Progenitor cell of endocrine pancreas (in vitro differentiated cells): ENCODE data around the gene ANKFY1. TPM values are rescaled to one million over a fixed set of nuclear protein-coding genes. Genes with fewer than 3 reads are reported as not detected.
A peak's percentile ranks its signal among the peaks of the same experiment; 100 is the strongest.

Experiments
- DNase-seq: peaks from one replicate; pipeline ENCODE4 v3.0.0; 2021; ENCODE audit warnings: low spot score; ENCODE audit not compliant: unreplicated experiment
- H3K27ac Mint-ChIP-seq: 2 replicates; pipeline ENCODE4 v1.8.0; 2021; ENCODE audit warnings: mild to moderate bottlenecking, moderate library complexity, mixed read lengths
- H3K27me3 Mint-ChIP-seq: 2 replicates; pipeline ENCODE4 v1.8.0; 2021; ENCODE audit warnings: mixed read lengths
- H3K36me3 Mint-ChIP-seq: 2 replicates; pipeline ENCODE4 v1.8.0; 2022; ENCODE audit warnings: mixed read lengths; ENCODE audit not compliant: insufficient read depth
- H3K4me1 Mint-ChIP-seq: 2 replicates; pipeline ENCODE4 v1.8.0; 2021; ENCODE audit warnings: low read depth, mixed read lengths
- H3K4me3 Mint-ChIP-seq: 2 replicates; pipeline ENCODE4 v1.8.0; 2021; ENCODE audit warnings: low read depth, mild to moderate bottlenecking, moderate library complexity, mixed read lengths
- H3K9me3 Mint-ChIP-seq: 2 replicates; pipeline ENCODE4 v1.8.0; 2021; ENCODE audit warnings: low read depth, mixed read lengths
- CTCF ChIP-seq: fragments of 200-600 bp; sonication (generic); IDR thresholded peaks from one replicate; pipeline ENCODE4 v1.5.0; 2021; ENCODE audit warnings: antibody characterized with exemption, mild to moderate bottlenecking; ENCODE audit not compliant: unreplicated experiment
- total RNA-seq: library from RNA; stranded (reverse); gene quantifications from 2 replicates; pipeline ENCODE4 v1.2.1, GENCODE V29; 2021

Gene ANKFY1
- total RNA-seq, 1 donor from 2014 or later: 59.8 TPM

GRCh38 chr17:4124999-4125398, 138.8 kb downstream of the ANKFY1 start:
- Mint-ChIP-seq H3K4me1 (no peaks in the 10 kb centered on the region), H3K36me3 (peaks cover 2% of the 10 kb centered on the region), H3K9me3 (no peaks in the 10 kb centered on the region), H3K27ac (no peak overlapping the region), H3K4me3 (no peak overlapping the region), H3K27me3 (no peaks in the 10 kb centered on the region)
- TF ChIP-seq CTCF: no peak
- DNase-seq: no peak

- TF ChIP-seq CTCF: no peak
- H3K36me3 Mint-ChIP-seq: peaks cover 10% of the 10 kb centered on the region
- H3K4me1 Mint-ChIP-seq: peaks cover 6% of the 10 kb centered on the region
- no peak overlapping the region for H3K4me3 Mint-ChIP-seq
- H3K27me3 Mint-ChIP-seq: no peaks in the 10 kb centered on the region
- H3K9me3 Mint-ChIP-seq: no peaks in the 10 kb centered on the region
- DNase-seq: no peak
- H3K27ac Mint-ChIP-seq: no peak overlapping the region
Measured at GRCh38 chr17:4120332-4120731, 143.4 kb downstream of the ANKFY1 start.

- Mint-ChIP-seq H3K4me1 (peaks cover 6% of the 10 kb centered on the region), H3K27ac (no peak overlapping the region), H3K27me3 (no peaks in the 10 kb centered on the region), H3K4me3 (no peak overlapping the region), H3K9me3 (no peaks in the 10 kb centered on the region), H3K36me3 (peaks cover 10% of the 10 kb centered on the region)
- no peak for TF ChIP-seq CTCF
- no peak for DNase-seq
Measured at GRCh38 chr17:4119299-4119698, 144.5 kb downstream of the ANKFY1 start.

- no peak for DNase-seq
- Mint-ChIP-seq H3K27ac (no peak overlapping the region), H3K4me3 (no peak overlapping the region), H3K27me3 (no peaks in the 10 kb centered on the region), H3K9me3 (no peaks in the 10 kb centered on the region), H3K36me3 (peaks cover 10% of the 10 kb centered on the region), H3K4me1 (peaks cover 6% of the 10 kb centered on the region)
- TF ChIP-seq CTCF: no peak
Measured at GRCh38 chr17:4118015-4118743, 145.6 kb downstream of the ANKFY1 start.

- H3K9me3 Mint-ChIP-seq: no peaks in the 10 kb centered on the region
- no peak overlapping the region for H3K4me3 Mint-ChIP-seq
- peaks cover 12% of the 10 kb centered on the region for H3K36me3 Mint-ChIP-seq
- TF ChIP-seq CTCF: peak; percentile 16
- no peaks in the 10 kb centered on the region for H3K27me3 Mint-ChIP-seq
- no peak overlapping the region for H3K27ac Mint-ChIP-seq
- peaks cover 6% of the 10 kb centered on the region for H3K4me1 Mint-ChIP-seq
- DNase-seq: no peak
Measured at GRCh38 chr17:4116516-4116915, 147.3 kb downstream of the ANKFY1 start.

Other genes with a start within 250 kb of the ANKFY1 start
- gene ZZEF1, start 120.9 kb downstream of the ANKFY1 start, total RNA-seq: 36.4 and 39.2 TPM in 2 replicates
- gene CYB5D2, start 120.8 kb downstream of the ANKFY1 start, total RNA-seq: 10.7 and 13.0 TPM in 2 replicates
- 82.6 and 87.8 TPM in 2 replicates for gene UBE2G1, start 102.7 kb upstream of the ANKFY1 start, total RNA-seq
- not detected in 2 replicates for gene SPNS3, start 170.0 kb upstream of the ANKFY1 start, total RNA-seq
- 0.60 and 1.5 TPM in 2 replicates for gene SPNS2, start 234.9 kb upstream of the ANKFY1 start, total RNA-seq